ENCODE measurements around the gene MUC13.
"Not testable (repeated sequence)": the region's sequence is repeated elsewhere in the genome, so short reads cannot be mapped to it uniquely, and the experiment has no call there.

The MUC13 gene

DNA sequence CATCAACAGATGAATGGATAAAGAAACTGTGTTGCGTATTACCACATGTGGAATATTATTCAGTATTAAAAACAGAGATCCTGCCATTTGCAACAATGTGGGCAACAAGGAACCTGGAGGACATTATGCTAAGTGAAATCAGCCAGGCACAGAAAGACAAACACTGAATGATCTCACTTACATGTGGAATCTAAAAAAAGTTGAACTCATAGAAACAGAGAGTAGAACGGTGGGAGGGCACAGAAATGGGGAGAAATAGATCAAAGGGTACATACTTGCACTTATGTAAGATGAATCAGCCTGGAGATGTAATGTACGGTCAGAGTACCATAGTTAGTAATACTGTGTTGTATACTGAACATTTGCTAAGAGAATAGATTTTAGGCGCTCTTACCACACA, 29.8 kb upstream of the MUC13 start:
- TF ChIP-seq, protein P1, sequence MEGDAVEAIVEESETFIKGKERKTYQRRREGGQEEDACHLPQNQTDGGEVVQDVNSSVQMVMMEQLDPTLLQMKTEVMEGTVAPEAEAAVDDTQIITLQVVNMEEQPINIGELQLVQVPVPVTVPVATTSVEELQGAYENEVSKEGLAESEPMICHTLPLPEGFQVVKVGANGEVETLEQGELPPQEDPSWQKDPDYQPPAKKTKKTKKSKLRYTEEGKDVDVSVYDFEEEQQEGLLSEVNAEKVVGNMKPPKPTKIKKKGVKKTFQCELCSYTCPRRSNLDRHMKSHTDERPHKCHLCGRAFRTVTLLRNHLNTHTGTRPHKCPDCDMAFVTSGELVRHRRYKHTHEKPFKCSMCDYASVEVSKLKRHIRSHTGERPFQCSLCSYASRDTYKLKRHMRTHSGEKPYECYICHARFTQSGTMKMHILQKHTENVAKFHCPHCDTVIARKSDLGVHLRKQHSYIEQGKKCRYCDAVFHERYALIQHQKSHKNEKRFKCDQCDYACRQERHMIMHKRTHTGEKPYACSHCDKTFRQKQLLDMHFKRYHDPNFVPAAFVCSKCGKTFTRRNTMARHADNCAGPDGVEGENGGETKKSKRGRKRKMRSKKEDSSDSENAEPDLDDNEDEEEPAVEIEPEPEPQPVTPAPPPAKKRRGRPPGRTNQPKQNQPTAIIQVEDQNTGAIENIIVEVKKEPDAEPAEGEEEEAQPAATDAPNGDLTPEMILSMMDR (IDR thresholded peaks at IDR 0.05; ENCODE audit: low read length, missing control alignments): no peak
- no peak overlapping the region for H3K4me3 ChIP-seq (replicated peaks; ENCODE audit: low read depth, low read length)
- peak; percentile 34 for DNase-seq (ENCODE audit: low read depth)

DNA sequence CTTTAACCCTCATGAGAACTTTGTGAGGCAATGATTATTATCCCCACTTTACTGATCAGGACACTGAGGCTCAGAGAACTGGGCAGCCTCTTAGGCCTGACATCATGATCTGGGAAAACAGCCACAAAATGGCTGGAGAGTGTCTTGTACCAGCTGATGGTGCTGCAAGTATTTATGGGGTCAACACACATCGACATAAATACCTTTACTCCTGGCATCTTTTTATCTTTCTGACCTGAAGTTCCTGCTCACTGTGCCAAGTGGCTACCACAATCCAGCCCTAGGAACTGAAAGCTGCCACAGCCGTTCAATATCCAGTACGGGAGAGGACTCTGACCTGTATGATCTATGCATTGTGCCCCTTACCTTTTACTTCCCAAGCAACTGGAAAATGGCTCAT, 29.2 kb upstream of the MUC13 start:
- DNase-seq (ENCODE audit: low read depth): no peak
- TF ChIP-seq, protein P1 (IDR thresholded peaks at IDR 0.05; ENCODE audit: low read length, missing control alignments): no peak
- no peak overlapping the region for H3K4me3 ChIP-seq (replicated peaks; ENCODE audit: low read depth, low read length)

DNA sequence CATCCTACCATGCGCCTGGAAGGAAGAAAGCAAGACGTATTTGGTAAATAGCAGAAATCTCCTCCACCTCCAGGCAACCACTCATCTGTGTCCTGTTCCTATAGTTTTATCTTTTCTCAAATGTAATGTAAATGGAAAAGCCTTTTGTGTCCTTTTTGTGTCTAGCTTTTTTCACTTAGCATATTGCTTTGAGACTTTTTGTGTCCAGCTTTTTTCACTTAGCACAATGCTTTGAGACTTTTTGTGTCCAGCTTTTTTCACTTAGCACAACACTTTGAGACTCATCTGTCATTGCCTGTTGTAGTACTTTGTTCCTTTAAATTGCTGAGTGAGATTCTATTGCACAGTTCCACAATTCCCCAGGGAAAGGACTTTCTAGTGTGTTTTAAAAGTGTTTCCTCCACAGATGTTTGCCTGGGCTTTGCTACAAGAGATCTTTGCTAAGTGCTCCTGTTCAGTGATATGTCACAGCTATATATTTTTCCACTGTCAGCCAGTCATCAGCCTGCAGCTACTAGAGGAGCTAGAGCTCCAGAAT, 27.9 kb upstream of the MUC13 start:
- TF ChIP-seq, protein P1 (IDR thresholded peaks at IDR 0.05; ENCODE audit: low read length, missing control alignments): no peak
- peak; percentile 34 for DNase-seq (ENCODE audit: low read depth)

DNA sequence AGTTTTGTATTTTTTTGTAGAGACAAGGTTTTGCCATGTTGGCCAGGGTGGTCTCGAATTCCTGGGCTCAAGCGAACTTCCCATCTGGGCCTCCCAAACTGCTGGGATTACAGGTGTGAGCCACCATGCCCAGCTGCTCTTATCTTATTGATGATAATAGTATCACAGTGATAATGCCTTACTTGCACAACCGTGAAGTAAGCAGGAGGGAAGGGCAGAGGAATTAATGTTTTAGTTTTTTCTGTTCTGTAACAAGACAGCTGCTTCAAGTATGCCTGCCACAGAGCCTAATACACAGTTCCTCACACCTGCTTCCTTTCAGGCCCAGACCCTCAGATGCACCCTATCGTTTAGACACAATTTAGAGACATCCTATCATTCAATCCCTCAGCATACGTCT, 26.1 kb upstream of the MUC13 start:
- no peak overlapping the region for H3K4me3 ChIP-seq (replicated peaks; ENCODE audit: low read depth, low read length)
- no peak for DNase-seq (ENCODE audit: low read depth)
- TF ChIP-seq, protein P1 (IDR thresholded peaks at IDR 0.05; ENCODE audit: low read length, missing control alignments): no peak

More for the DNA sequence above, 27.9 kb upstream of the MUC13 start:
- H3K4me3 ChIP-seq (replicated peaks; ENCODE audit: low read depth, low read length): no peak overlapping the region

DNA sequence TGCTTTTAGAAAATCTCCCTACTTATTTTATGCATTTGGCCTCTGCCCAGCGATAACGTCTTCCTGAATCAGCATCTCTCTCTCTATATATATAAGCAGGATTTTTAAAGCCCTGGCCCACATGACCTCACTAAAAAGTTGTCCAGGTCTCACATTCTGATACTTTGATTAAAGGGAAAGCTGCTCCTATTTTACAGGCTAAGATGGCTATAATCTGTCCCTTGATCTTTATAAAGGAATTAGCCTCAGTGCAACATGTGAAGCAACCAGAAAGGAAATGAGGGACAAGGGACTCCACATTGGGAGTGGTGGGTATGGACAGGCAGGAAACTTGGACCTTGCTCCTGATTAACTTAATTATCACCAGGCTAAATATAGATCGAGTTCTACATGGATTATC, 25.6 kb upstream of the MUC13 start:
- TF ChIP-seq, protein P1 (IDR thresholded peaks at IDR 0.05; ENCODE audit: low read length, missing control alignments): no peak
- no peak for DNase-seq (ENCODE audit: low read depth)
- no peak overlapping the region for H3K4me3 ChIP-seq (replicated peaks; ENCODE audit: low read depth, low read length)

DNA sequence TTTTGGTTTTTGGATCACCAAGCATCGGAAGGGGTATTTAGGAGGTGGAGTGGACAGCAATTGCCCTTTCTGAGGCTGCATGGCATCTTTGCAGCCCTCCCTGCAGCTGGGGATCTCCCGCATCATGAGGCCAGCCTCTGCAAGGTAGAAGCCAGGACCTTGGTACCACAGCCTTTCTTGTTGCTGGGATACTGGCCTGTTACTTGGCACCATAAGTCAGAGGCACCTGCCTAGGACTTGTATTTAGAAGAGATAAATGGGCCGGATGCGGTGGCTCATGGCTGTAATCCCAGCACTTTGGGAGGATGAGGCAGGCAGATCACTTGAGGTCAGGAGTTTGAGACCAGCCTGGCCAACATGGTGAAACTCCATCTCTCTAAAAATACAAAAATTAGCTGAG, 23.4 kb upstream of the MUC13 start:
- DNase-seq (ENCODE audit: low read depth); H3K4me3 ChIP-seq (replicated peaks; ENCODE audit: low read depth, low read length): not testable (repeated sequence)

DNA sequence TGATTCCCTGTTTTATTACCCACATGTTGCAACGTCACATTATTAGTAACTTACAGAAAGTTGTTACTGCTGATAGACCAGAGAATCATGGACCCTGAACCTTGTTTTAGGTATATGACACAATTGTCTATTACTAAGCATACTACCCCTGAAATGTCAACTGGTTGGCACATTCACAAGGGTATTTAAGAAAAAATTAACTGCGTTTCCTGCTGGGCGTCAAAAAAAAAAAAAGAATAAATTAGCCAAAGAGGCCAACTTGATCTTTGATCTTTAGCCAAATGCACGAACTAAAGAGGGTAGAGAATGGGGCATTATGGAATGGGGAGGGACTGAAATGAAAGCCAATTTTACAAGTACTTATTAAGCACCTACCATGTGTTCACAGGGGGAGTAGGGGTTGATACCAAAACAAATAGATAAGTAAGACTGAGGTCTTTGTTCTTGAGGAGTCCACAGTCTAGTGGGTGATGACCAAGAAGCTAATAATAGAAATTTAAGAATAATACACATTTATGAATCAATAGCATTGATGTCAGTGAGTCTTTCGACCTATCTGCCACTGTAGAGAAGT, 17.8 kb upstream of the MUC13 start:
- H3K4me3 ChIP-seq (replicated peaks; ENCODE audit: low read depth, low read length): no peak overlapping the region
- TF ChIP-seq, protein P1 (IDR thresholded peaks at IDR 0.05; ENCODE audit: low read length, missing control alignments): no peak
- DNase-seq (ENCODE audit: low read depth): no peak
